ENCODE measurements around the gene PCSK6. TPM values are rescaled to one million over a fixed set of nuclear protein-coding genes. Genes with fewer than 3 reads are reported as not detected.

PCSK6 gene
- total RNA-seq, 4 donors from 2014 or later = 1.4 to 12.8 (median 6.9) TPM

- Histone ChIP-seq H3K4me1 (no peaks in the 10 kb centered on the region), H3K27ac (no peak overlapping the region), H3K27me3 (no peaks in the 10 kb centered on the region), H3K4me3 (no peak overlapping the region), H3K36me3 (no peaks in the 10 kb centered on the region), H3K9me3 (no peaks in the 10 kb centered on the region)
- DNase-seq = no peak
- intact Hi-C loops (cut with DNase I; ENCODE audit: low total_unique reads) = no loop called here
- no peak for TF ChIP-seq CTCF (IDR thresholded peaks at IDR 0.05)
- TF ChIP-seq POLR2A (IDR thresholded peaks at IDR 0.05) = no peak
Observed at GRCh38 chr15:101374326-101374725, 115.2 kb downstream of the PCSK6 start.

- intact Hi-C loops (cut with DNase I; ENCODE audit: low total_unique reads) = no loop called here
- H3K27me3 ChIP-seq = no peaks in the 10 kb centered on the region
- no peak overlapping the region for H3K27ac ChIP-seq
- no peaks in the 10 kb centered on the region for H3K4me1 ChIP-seq
- no peaks in the 10 kb centered on the region for H3K9me3 ChIP-seq
- no peaks in the 10 kb centered on the region for H3K36me3 ChIP-seq
- no peak for DNase-seq
- TF ChIP-seq POLR2A (IDR thresholded peaks at IDR 0.05) (no peak), CTCF (IDR thresholded peaks at IDR 0.05) (no peak)
- H3K4me3 ChIP-seq = no peak overlapping the region
Observed at GRCh38 chr15:101373577-101373976, 115.9 kb downstream of the PCSK6 start.

- no peak for DNase-seq
- Histone ChIP-seq H3K9me3 (no peaks in the 10 kb centered on the region), H3K27me3 (no peaks in the 10 kb centered on the region), H3K4me1 (no peaks in the 10 kb centered on the region), H3K36me3 (no peaks in the 10 kb centered on the region), H3K27ac (no peak overlapping the region), H3K4me3 (no peak overlapping the region)
- intact Hi-C loops (cut with DNase I; ENCODE audit: low total_unique reads) = no loop called here
- TF ChIP-seq CTCF (IDR thresholded peaks at IDR 0.05) = no peak
- no peak for TF ChIP-seq POLR2A (IDR thresholded peaks at IDR 0.05)
Observed at GRCh38 chr15:101372960-101373525, 116.5 kb downstream of the PCSK6 start.

- Histone ChIP-seq H3K36me3 (no peaks in the 10 kb centered on the region), H3K4me1 (no peaks in the 10 kb centered on the region), H3K27ac (no peak overlapping the region), H3K27me3 (no peaks in the 10 kb centered on the region), H3K4me3 (no peak overlapping the region), H3K9me3 (no peaks in the 10 kb centered on the region)
- TF ChIP-seq CTCF (IDR thresholded peaks at IDR 0.05) (no peak), POLR2A (IDR thresholded peaks at IDR 0.05) (no peak)
- DNase-seq = no peak
- intact Hi-C loops (cut with DNase I; ENCODE audit: low total_unique reads) = no loop called here
Observed at GRCh38 chr15:101372149-101372577, 117.3 kb downstream of the PCSK6 start.

GRCh38 chr15:101371519-101371918 lies 118.0 kb downstream of the PCSK6 start:
- H3K4me3 ChIP-seq = no peak overlapping the region
- H3K27me3 ChIP-seq = no peaks in the 10 kb centered on the region
- intact Hi-C loops (cut with DNase I; ENCODE audit: low total_unique reads) = no loop called here
- H3K9me3 ChIP-seq = no peaks in the 10 kb centered on the region
- no peak overlapping the region for H3K27ac ChIP-seq
- no peaks in the 10 kb centered on the region for H3K36me3 ChIP-seq
- H3K4me1 ChIP-seq = no peaks in the 10 kb centered on the region
- no peak for TF ChIP-seq POLR2A (IDR thresholded peaks at IDR 0.05)
- no peak for TF ChIP-seq CTCF (IDR thresholded peaks at IDR 0.05)
- DNase-seq = no peak

Data from uterus (tissue), 4 donors.